ENCODE data around the gene KCP.

KCP gene

GRCh38 chr7:128862571-128863432 lies 47.7 kb downstream of the KCP start, which contains the start of gene ATP6V1F:
Gene ATP6V1F, plus strand, starts transcription at chr7:128862856. Its CDS starts 49 bp downstream, at chr7:128862905.
- peak within 1 kb of the TSS; percentile 89 for H3K4me2 ChIP-seq (ENCODE audit: low read length, poor library complexity, severe bottlenecking)
- H3K4ac ChIP-seq (ENCODE audit: low read depth in 1 of 2, low read length in 2 of 2) = peak within 1 kb of the TSS; percentile 59 to 62
- under 1% methylated on average over 65 of the region's 65 CpGs for WGBS
- H3K9ac ChIP-seq (ENCODE audit: low read length) = peak within 1 kb of the TSS; percentile 97
- H2AFZ ChIP-seq (ENCODE audit: low read depth, low read length) = peak within 1 kb of the TSS; percentile 80
- H4K8ac ChIP-seq (ENCODE audit: low read length) = peak within 1 kb of the TSS; percentile 64
- H3K4me3 ChIP-seq (ENCODE audit: insufficient read depth in 1 of 2, low read depth in 1 of 2, low read length in 2 of 2) = peak within 1 kb of the TSS; percentile 87 to 88
- H2AK5ac ChIP-seq (ENCODE audit: low read length, severe bottlenecking) = no peak within 1 kb of the TSS
- H2BK120ac ChIP-seq (ENCODE audit: low read depth, low read length) = no peak within 1 kb of the TSS
- H3K36me3 ChIP-seq (ENCODE audit: control insufficient read depth in 1 of 2, insufficient read depth in 2 of 2, low read depth in 1 of 2, low read length in 2 of 2) = peaks cover 29 to 46% of the 10 kb centered on the region in 2 experiments
- peak within 1 kb of the TSS in 1 of 2 experiments; percentile 63 for H3K14ac ChIP-seq (ENCODE audit: low read length in 2 of 2)
- H2BK12ac ChIP-seq (ENCODE audit: low read length in 2 of 2) = peak within 1 kb of the TSS; percentile 4 to 75
- H3K23ac ChIP-seq (ENCODE audit: low read length in 2 of 2) = peak within 1 kb of the TSS in 1 of 2 experiments; percentile 63
- H3K4me1 ChIP-seq (ENCODE audit: control insufficient read depth, insufficient read depth, low read depth, low read length) = peaks cover 26% of the 10 kb centered on the region
- H2BK15ac ChIP-seq (ENCODE audit: low read depth, poor library complexity, severe bottlenecking) = no peak within 1 kb of the TSS
- H3K27me3 ChIP-seq (ENCODE audit: control insufficient read depth in 1 of 2, insufficient read depth in 1 of 2, low read length in 2 of 2) = no peaks in the 10 kb centered on the region
- H3K18ac ChIP-seq (ENCODE audit: low read depth in 1 of 2, low read length in 2 of 2) = peak within 1 kb of the TSS; percentile 84 to 92
- H3K9me3 ChIP-seq (ENCODE audit: control insufficient read depth, low read length) = no peaks in the 10 kb centered on the region
- H3K79me1 ChIP-seq (replicated peaks; ENCODE audit: low read length, poor library complexity, severe bottlenecking) = peaks cover 15% of the 10 kb centered on the region
- peak; percentile 97 for DNase-seq
- peak within 1 kb of the TSS; percentile 44 for H4K91ac ChIP-seq (ENCODE audit: low read length)
- H3K27ac ChIP-seq (ENCODE audit: low read length, poor library complexity, severe bottlenecking) = peak within 1 kb of the TSS; percentile 62
- H2BK5ac ChIP-seq (ENCODE audit: low read depth, low read length, poor library complexity, severe bottlenecking) = no peak within 1 kb of the TSS

- H2BK12ac ChIP-seq (ENCODE audit: low read length in 2 of 2) = peak overlapping the region in 1 of 2 experiments; percentile 75
- DNase-seq = no peak
- H3K79me1 ChIP-seq (replicated peaks; ENCODE audit: low read length, poor library complexity, severe bottlenecking) = peaks cover 13% of the 10 kb centered on the region
- no peak overlapping the region for H3K14ac ChIP-seq (ENCODE audit: low read length in 2 of 2)
- H2BK120ac ChIP-seq (ENCODE audit: low read depth, low read length) = no peak overlapping the region
- H4K8ac ChIP-seq (ENCODE audit: low read length) = peak overlapping the region; percentile 64
- H3K23ac ChIP-seq (ENCODE audit: low read length in 2 of 2) = no peak overlapping the region
- H3K4me1 ChIP-seq (ENCODE audit: control insufficient read depth, insufficient read depth, low read depth, low read length) = peaks cover 25% of the 10 kb centered on the region
- H3K36me3 ChIP-seq (ENCODE audit: control insufficient read depth in 1 of 2, insufficient read depth in 2 of 2, low read depth in 1 of 2, low read length in 2 of 2) = peaks cover 27 to 52% of the 10 kb centered on the region in 2 experiments
- no peaks in the 10 kb centered on the region for H3K9me3 ChIP-seq (ENCODE audit: control insufficient read depth, low read length)
- no peak overlapping the region for H2BK15ac ChIP-seq (ENCODE audit: low read depth, poor library complexity, severe bottlenecking)
- H2AK5ac ChIP-seq (ENCODE audit: low read length, severe bottlenecking) = no peak overlapping the region
- peak overlapping the region; percentile 45 for H3K4me2 ChIP-seq (ENCODE audit: low read length, poor library complexity, severe bottlenecking)
- H2AFZ ChIP-seq (ENCODE audit: low read depth, low read length) = peak overlapping the region; percentile 29
- no peaks in the 10 kb centered on the region for H3K27me3 ChIP-seq (ENCODE audit: control insufficient read depth in 1 of 2, insufficient read depth in 1 of 2, low read length in 2 of 2)
- no peak overlapping the region for H3K4ac ChIP-seq (ENCODE audit: low read depth in 1 of 2, low read length in 2 of 2)
- WGBS = 72% methylated on average over 15 of the region's 15 CpGs
- H4K91ac ChIP-seq (ENCODE audit: low read length) = no peak overlapping the region
- no peak overlapping the region for H2BK5ac ChIP-seq (ENCODE audit: low read depth, low read length, poor library complexity, severe bottlenecking)
- H3K4me3 ChIP-seq (ENCODE audit: insufficient read depth in 1 of 2, low read depth in 1 of 2, low read length in 2 of 2) = peak overlapping the region in 1 of 2 experiments; percentile 88
- H3K9ac ChIP-seq (ENCODE audit: low read length) = peak overlapping the region; percentile 97
- H3K27ac ChIP-seq (ENCODE audit: low read length, poor library complexity, severe bottlenecking) = peak overlapping the region; percentile 62
- H3K18ac ChIP-seq (ENCODE audit: low read depth in 1 of 2, low read length in 2 of 2) = peak overlapping the region in 1 of 2 experiments; percentile 63
Observed at GRCh38 chr7:128861957-128862570, 48.4 kb downstream of the KCP start.

GRCh38 chr7:128860158-128861073 lies 50.1 kb downstream of the KCP start:
- H2AK5ac ChIP-seq (ENCODE audit: low read length, severe bottlenecking) = no peak overlapping the region
- no peaks in the 10 kb centered on the region for H3K9me3 ChIP-seq (ENCODE audit: control insufficient read depth, low read length)
- no peak overlapping the region for H2AFZ ChIP-seq (ENCODE audit: low read depth, low read length)
- H3K27me3 ChIP-seq (ENCODE audit: control insufficient read depth in 1 of 2, insufficient read depth in 1 of 2, low read length in 2 of 2) = no peaks in the 10 kb centered on the region
- H3K27ac ChIP-seq (ENCODE audit: low read length, poor library complexity, severe bottlenecking) = no peak overlapping the region
- no peak for DNase-seq
- peaks cover 8% of the 10 kb centered on the region for H3K79me1 ChIP-seq (replicated peaks; ENCODE audit: low read length, poor library complexity, severe bottlenecking)
- no peak overlapping the region for H3K18ac ChIP-seq (ENCODE audit: low read depth in 1 of 2, low read length in 2 of 2)
- no peak overlapping the region for H2BK5ac ChIP-seq (ENCODE audit: low read depth, low read length, poor library complexity, severe bottlenecking)
- peaks cover 29 to 54% of the 10 kb centered on the region in 2 experiments for H3K36me3 ChIP-seq (ENCODE audit: control insufficient read depth in 1 of 2, insufficient read depth in 2 of 2, low read depth in 1 of 2, low read length in 2 of 2)
- peaks cover 25% of the 10 kb centered on the region for H3K4me1 ChIP-seq (ENCODE audit: control insufficient read depth, insufficient read depth, low read depth, low read length)
- H3K4me3 ChIP-seq (ENCODE audit: insufficient read depth in 1 of 2, low read depth in 1 of 2, low read length in 2 of 2) = no peak overlapping the region
- no peak overlapping the region for H3K23ac ChIP-seq (ENCODE audit: low read length in 2 of 2)
- no peak overlapping the region for H2BK12ac ChIP-seq (ENCODE audit: low read length in 2 of 2)
- 76% methylated on average over 10 of the region's 10 CpGs for WGBS
- no peak overlapping the region for H2BK15ac ChIP-seq (ENCODE audit: low read depth, poor library complexity, severe bottlenecking)
- no peak overlapping the region for H3K14ac ChIP-seq (ENCODE audit: low read length in 2 of 2)
- no peak overlapping the region for H3K4ac ChIP-seq (ENCODE audit: low read depth in 1 of 2, low read length in 2 of 2)
- H2BK120ac ChIP-seq (ENCODE audit: low read depth, low read length) = no peak overlapping the region
- no peak overlapping the region for H4K8ac ChIP-seq (ENCODE audit: low read length)
- H3K4me2 ChIP-seq (ENCODE audit: low read length, poor library complexity, severe bottlenecking) = no peak overlapping the region
- no peak overlapping the region for H4K91ac ChIP-seq (ENCODE audit: low read length)
- peak overlapping the region; percentile 59 for H3K9ac ChIP-seq (ENCODE audit: low read length)
